NCI-H2227 treated with DMSO at 0.1 percent for 48 hours (cell line): Measurements from ENCODE around the gene CERS2.
"Not testable (repeated sequence)": the region's sequence is repeated elsewhere in the genome, so short reads cannot be mapped to it uniquely, and the experiment has no call there.

ENCODE experiments used
- DNase-seq: peaks from one replicate; lab custom pipeline; 2025; lab: John Stamatoyannopoulos, UW

Gene CERS2

DNA sequence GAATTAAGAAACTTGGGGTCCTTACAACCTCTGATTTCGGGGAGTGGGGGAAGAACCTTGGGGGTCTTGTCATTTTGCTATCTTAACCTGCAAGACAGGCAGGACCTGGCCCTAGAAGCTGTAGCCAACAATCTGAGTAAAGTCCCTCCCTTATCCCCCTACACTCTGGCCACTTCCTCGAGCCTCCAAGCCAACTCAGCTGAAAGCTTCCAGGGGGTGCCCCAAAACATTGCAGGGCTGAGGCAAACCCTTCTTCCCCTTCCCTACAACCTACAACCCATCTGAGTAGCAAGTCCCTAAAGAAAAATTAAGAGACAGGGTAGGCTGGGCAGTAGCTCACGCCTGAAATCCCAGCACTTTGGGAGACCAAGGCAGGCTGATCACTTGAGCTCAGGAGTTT lies 5.0 kb downstream of the CERS2 start:
- DNase-seq: no peak

DNA sequence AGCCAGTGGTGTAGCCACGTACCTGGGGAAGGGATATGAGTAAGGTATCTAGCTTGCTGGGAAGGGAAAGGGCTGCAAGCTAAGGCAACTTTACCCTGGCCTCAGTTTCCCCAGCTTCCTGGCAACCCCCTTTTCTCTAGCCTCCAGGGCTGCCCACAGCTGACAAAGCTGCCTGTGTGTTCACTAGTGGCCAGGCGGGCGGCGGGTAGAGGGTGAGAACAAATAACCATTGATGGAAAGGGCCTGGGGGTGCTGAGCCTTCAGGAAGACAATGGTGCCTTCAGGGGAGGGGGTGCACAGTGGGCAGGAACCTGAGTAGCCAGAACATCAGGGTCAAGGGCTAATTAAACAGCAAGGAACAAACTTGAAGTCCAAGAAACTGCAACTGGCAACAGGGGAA lies 6.1 kb downstream of the CERS2 start:
- DNase-seq: no peak

DNA sequence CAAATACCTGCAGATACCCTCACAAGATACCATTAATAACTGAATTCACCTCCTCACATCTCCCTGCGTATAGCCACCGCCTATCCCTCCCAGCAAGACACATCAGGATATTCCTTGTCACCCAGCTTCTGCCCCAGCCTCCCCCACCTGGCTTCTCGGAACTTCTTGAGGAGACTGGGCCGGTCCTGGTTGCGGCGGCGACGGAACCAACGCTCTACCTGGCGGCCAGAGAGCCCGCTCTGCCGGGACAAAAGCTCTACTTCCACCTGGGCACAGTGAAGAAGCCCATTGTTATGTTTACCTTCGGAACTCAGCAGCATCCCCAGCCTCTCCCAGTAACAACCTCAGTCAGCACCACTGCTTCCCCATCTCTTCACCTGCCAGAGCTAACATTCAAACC lies 6.7 kb downstream of the CERS2 start:
- no peak for DNase-seq

DNA sequence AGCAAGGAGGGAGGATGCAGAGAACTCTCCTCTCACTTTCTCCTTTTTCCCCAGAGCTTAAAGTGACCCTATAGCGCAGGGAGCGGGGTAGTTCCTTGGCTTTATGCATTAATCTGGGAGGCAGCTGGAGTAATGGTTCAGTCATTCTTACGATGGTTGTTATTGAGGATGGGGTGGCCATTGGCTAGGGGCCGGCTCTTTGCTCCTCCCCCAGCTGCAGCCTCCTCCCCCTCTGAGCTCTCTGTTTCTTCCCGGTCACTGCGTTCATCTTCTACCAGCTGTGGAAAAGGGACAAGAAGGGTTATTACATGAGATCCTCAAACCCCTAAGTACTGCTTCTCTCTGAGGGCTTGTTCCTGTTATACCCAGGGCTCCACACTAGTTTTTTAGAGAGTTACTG lies 8.6 kb downstream of the CERS2 start:
- DNase-seq: no peak

DNA sequence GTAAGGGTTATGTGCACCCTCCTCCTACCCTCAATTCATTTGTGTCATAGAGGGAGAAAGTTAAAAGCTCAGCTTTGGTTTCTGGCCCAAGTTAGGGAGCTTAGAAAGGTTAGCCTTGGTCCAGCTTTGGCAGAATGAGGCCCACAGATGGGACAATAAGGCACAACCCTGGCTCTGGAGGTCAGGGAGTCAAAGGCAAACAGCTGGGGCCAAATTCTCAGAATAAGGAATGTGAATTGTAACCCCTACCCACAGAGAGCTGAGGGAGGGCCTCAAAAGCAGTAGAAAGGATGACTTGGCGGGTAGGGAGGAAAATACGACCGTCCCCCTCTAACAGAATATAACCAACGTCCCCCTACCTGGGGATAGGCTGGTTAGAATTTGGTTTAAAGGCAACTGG lies 9.0 kb downstream of the CERS2 start:
- no peak for DNase-seq

DNA sequence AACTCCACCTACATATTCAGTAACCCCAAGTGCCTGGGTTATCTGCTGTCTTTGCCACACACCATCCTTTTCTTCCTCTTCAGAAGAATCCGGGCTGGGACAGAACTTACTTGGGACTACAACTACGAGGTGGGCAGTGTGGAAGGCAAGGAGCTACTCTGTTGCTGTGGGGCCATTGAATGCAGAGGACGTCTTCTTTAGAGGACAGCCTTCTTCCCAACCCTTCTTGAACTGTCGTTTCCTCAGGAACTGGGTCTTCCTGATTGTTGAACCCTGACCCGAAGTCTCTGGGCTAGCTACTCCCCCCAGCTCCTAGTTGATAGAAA lies 10.5 kb downstream of the CERS2 start:
- no peak for DNase-seq

DNA sequence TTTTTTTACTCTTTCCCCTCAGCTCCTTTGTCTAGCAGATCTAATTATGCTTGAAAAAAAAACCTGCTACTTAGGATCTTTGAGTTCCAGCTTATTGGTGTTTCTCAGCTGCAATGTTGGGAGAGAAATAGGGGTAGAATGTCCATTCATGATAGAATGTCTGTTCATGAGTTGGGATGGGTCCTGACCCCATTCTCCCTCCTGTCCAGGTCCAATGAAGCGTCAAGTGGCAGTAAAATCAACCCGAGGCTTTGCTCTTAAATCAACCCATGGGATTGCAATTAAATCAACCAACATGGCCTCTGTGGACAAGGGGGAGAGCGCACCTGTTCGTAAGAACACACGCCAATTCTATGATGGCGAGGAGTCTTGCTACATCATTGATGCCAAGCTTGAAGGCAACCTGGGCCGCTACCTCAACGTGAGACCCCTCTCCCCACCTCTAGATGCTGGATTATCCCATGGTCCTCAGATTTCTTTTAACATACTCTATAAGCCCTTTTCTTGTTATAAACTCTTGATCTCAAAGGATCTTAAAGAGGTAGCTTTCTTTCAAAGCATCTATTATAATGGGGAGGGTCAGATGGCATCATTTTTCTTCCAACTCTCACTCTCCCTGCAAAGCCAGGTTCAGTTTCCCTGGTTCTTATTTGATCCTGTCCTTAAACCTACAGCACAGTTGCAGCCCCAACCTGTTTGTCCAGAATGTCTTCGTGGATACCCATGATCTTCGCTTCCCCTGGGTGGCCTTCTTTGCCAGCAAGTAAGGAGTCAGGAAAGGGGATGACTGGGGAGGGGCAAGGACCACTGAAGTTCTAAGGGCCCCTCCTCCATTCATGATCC lies 11.1 kb downstream of the CERS2 start:
- no peak for DNase-seq

DNA sequence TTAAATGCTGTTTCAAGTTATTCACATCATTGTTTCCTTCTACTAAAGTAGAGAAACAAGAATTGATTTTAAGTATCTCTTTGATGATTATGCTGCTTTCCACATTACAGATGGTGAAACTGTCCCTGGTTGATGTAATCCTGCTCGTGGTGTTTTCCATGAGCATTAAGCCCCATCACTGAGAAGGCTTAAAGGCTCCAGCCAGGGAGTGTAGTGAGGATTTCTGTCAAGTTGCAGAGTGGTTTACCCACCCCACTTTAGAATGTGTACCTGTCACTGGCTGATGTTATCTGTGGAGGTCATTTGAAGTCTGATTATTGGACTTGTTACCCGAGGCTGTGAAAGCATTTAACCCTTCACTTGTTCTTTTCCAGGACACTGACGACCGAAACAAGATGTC lies 12.9 kb downstream of the CERS2 start:
- no peak for DNase-seq

DNA sequence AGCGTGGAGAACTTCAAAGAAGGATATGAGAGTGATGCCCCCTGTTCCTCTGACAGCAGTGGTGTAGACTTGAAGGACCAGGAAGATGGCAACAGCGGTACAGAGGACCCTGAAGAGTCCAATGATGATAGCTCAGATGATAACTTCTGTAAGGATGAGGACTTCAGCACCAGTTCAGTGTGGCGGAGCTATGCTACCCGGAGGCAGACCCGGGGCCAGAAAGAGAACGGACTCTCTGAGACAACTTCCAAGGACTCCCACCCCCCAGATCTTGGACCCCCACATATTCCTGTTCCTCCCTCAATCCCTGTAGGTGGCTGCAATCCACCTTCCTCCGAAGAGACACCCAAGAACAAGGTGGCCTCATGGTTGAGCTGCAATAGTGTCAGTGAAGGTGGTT lies 14.0 kb downstream of the CERS2 start:
- no peak for DNase-seq

DNA sequence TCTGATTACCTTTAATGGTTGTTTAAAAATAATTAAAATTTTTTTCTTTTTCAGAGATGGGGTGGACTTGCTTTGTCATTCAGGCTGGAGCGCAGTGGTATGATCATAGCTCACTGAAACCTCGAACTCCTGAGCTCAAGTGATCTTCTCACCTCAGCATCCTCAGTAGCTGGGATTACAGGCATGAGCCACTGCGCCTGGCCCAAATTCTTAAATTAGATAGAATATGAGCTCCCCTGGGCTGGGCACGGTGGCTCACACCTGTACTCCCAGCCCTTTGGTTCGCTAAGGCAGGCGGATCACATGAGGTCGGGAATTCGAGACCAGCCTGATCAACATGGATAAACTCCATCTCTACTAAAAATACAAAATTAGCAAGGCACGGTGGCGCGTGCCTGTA lies 17.0 kb downstream of the CERS2 start:
- DNase-seq: no peak

DNA sequence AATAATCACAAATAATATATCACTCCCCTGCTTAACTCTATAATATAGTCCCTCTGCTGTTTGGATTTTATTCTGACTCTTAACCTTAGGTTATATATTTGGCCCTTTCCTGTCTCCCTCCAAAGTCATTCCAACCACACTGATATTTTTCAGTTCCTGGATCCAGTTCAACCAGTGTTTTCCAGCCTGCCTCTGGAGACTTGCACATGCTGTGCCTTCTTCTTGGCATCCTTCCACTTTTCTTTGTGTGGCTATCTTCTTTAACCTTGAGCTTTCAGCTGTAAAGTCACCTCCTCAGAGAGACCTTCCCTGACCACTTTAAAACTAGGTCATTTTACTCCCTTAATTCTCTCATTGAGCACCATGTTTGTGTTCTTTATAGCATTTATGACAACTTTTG lies 19.4 kb downstream of the CERS2 start:
- DNase-seq: no peak

DNA sequence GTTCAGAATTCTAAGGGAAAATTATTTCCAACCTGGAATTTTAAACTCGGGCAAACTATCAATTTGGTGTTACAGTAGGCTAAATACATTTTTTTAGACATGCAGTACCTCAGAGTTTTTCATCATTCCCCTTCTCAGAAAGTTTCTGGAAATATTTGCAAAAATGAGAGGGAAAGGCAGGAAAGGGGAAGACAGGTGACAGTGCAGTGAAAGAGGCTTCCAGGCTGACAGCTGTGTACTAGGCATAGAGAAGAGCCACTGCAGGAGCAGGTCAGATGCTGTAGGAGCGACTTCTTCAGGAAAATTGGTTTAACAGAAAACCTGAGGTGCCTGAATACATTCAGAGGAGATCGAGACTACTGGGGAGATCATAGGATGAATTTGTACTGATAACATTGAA lies 19.9 kb downstream of the CERS2 start:
- no peak for DNase-seq

DNA sequence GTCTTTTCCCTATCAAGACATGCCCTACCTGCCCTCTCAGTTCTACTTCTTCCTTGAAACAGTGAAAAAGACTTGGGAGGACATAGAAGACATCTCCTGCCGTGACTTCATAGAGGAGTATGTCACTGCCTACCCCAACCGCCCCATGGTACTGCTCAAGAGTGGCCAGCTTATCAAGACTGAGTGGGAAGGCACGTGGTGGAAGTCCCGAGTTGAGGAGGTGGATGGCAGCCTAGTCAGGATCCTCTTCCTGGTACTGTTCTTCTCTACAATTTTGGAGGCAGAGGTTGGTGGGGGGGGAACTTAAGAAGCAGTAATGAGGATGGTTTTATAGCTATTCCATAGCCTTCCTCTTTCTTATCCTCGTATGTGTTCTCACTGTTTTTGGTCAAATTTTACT lies 29.8 kb downstream of the CERS2 start:
- DNase-seq: no peak

DNA sequence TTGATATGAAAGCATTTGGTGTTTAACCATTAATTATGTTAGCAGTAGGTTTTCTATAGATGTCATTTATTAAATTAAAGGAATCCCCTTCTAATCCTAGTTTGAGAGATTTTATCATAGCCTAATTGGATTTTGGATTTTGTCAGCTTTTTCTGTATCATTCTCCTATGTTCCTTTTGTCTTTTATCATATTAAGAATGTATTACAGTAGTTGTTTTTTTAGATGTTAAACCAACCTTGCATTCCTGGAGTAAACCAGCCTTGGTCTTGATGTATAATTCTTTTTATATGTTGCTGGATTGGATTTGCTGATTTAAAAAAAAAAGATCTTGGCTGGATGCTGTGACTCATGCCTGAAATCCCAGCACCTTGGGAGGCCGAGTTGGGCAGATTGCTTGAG lies 42.9 kb downstream of the CERS2 start:
- peak; percentile 7 for DNase-seq

DNA sequence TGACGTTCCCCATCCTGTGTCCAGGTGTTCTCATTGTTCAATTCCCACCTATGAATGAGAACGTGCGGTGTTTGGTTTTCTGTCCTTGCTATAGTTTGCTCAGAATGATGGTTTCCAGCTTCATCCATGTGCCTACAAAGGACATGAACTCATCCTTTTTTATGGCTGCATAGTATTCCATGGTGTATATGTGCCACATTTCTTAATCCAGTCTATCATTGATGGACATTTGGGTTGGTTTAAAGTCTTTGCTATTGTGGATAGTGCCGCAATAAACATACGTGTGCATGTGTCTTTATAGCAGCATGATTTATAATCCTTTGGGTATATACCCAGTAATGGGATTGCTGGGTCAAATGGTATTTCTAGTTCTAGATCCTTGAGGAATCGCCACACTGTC lies 45.9 kb downstream of the CERS2 start:
- DNase-seq: not testable (repeated sequence)

DNA sequence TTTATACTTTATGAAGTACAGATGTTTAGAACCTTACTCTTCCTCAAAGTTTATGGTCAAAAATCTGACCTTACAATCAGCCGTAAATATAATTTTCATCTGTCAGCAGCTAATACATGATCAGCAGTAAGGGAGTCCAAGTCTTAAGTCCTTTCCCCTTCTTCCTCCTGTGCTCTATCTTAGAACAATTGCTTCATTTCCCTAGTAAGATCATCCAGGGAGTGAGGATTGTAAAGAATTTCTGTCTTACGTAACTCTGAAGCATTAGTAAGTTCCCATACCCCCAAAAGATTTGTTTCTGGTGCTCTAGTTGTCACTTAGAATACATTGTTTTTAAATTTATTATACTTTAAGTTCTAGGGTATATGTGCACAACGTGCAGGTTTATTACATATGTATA lies 46.3 kb downstream of the CERS2 start:
- DNase-seq: no peak

DNA sequence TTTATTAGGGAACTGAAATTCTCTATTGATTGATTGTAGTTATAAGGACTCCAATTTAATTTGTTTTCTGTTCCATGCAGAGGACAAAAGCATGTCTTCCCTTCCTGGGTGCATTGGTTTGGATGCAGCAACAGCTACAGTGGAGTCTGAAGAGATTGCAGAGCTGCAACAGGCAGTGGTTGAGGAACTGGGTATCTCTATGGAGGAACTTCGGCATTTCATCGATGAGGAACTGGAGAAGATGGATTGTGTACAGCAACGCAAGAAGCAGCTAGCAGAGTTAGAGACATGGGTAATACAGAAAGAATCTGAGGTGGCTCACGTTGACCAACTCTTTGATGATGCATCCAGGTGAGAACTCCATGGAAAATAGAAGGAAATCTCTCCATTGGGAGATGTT lies 47.0 kb downstream of the CERS2 start:
- no peak for DNase-seq

DNA sequence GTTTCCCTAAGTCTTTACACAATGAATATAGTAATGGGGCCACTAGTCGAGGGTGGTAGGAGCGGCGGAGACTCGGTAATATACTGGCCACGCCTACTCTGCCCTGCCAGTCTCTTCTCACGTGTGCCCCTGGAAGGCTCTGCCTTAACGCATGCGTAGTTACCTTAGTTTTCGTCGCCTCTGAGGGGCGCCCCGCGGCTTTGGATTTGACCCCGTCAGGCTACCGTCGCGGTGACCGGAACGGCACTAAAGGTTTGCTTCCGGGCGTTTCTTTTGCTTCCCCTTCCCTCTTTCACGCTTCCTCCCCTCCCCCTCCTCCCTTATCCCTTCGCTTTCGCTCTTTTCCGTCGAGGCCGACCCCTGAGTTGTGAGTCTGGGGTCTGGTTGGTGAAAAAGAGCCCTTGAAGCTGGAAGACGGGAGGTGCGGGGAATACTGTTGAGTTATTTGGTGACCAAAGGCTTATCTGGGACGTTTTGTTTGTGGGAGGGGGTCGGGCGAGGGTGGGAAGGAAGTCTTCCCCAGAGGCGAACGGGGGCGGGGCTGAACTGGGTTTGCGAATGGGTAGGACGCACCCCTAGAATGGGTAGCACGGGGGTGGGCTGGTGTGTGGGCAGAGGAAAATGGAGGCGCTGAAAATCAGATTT lies 48.4 kb downstream of the CERS2 start, which contains the start of gene SETDB1:
Gene SETDB1 (plus strand): TSS at position 267 of the 645 bp plus-strand sequence. CDS start 1,352 bp downstream, outside the sequence.
- DNase-seq: peak; percentile 98

DNA sequence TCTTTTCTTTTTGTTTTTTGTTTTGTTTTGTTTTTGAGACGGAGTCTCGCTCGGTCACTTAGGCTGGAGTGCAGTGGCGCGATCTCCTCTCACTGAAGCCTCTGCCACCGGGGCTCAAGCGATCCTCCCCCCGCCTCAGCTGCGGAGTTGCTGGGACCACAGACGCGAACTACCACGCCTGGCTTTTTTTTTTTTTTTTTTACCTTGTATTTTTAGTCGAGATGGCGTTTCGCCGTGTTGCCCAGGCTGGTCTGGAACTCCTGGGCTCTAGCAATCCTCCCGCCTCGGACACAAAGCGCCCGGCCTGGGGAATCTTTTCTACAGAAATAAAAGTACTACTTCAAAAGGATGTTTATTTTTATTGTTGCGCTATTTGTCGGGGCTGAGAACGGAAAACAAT lies 49.6 kb downstream of the CERS2 start:
- DNase-seq: peak; percentile 39

DNA sequence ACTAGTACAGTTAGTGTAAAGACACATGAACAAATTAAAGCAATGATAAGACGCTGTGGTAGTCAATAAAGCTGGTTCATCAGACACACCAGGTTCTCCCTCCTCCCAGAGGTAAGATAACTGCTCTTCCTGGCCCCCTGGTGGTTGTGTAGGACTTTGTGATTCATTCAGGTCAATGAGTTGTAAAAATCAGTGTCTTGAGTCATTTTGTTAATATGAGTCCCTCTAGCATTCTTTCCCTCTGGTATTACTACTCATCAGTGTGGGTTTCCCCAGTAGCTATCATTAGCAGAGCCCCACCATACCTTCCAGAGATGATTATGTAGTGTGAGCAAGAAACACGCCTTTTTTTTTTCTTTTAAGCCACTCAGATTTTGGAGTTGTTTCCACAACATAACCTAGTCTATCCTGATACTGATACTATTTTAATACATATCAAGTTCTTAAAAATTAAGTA lies 52.1 kb downstream of the CERS2 start:
- DNase-seq: peak; percentile 82

DNA sequence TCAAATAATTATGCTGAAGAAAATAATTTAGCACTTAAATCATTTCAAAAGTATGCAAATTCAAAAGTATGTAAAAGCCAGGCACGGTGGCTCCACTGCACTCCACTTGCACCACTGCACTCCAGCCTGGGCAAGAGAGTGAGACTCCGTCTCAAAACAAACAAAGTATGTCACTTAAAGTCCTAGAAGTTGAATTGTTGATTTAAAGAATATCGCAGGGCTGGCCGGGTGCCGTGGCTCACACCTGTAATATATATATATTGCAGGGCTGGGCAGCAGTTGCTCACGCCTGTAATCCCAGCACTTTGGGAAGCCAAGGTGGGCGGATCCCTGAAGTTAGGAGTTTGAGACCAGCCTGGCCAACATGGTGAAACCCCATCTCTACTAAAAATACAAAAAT lies 57.2 kb downstream of the CERS2 start:
- DNase-seq: no peak
